AML-193 (cell line): ENCODE measurements around the gene ETFA.

Experiments used
- DNase-seq, 2 experiments: peaks; one replicate each; lab custom pipeline; 2025; lab: John Stamatoyannopoulos, UW

ETFA gene

DNA sequence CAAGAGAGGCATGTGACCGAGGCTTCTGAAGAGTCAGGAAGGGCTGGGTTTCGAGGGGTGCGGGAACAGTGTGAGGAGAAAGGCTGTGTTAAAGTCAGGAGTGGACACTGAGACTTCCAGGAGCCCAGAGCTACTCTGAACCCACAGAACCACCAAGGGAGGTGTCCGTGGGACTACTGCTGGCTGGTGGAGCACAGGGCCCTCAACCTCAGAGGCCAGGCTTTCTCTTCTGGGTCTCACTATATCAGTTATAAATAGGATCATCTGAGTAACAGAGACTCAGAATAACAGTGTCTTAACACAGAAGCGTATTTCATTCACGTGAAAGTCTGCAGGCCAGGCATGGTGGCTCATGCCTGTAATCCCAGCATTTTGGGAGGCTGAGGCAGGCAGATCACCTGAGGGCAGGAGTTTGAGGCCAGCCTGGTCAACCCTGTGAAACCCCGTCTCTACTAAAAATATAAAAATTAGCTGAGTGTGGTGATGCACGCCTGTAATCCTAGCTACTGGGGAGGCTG, 137.9 kb downstream of the ETFA start:
- DNase-seq: no peak

DNA sequence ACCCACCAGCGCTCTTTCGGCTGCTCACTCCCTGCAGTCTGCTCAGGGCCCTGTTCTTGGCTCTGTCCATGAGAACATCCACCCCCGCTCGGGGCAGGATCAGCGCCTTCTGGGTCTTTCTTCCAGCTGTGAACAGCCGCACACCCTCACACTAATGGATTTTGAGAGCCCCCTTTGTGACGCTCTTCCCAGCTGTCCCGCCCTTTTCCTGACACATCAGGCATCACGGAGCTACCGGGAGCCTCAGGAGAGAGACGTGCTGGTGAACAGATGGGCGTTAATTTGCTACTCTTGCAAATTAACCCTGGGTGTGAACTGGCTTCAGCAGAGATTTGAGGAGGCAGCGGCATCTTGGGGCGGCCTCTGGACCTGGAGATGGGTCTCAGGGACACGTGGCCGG, 138.5 kb downstream of the ETFA start:
- no peak for DNase-seq

DNA sequence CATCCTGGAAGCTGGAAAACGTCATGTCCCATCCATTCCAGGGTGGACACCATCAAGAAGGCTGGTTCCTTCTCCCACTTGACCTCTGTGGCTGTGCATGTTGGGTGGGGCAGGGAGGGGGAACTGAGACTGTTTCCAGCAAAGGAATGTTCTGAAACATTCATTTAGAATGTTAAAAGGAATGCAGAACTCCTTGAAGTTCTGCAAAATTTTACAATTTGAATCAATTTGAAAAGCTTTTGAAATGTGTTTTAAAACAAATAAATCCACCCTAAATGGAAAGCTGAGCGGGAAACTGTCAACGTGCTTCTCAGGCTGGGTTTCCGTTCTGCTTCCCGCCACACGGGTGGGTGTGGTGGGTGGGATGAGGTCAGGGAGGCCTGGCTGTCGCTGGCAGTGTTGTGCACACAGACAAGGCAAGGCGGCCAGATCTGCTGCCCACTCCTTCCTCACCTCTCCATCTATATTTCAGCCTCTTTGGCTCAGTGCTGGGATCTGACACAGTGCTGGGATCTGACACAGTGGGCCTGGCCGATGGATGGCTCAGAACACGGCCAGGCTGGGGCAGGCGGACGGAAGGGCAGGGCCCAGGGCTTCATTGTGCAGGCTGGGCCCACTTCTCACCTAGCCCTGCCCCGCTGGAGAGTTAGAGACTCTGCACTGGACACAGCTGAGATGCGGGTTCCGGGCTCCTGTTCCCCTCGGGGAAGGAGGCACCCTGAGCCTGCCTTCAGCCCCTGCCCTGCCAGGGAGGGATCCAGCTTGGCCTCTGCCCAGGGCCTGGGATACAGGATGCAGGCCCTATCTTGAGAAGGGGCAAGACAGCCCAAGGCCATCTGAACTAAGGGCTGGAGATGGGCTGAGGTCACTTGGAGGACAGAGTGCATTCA, 141.1 kb downstream of the ETFA start:
- DNase-seq: no peak

DNA sequence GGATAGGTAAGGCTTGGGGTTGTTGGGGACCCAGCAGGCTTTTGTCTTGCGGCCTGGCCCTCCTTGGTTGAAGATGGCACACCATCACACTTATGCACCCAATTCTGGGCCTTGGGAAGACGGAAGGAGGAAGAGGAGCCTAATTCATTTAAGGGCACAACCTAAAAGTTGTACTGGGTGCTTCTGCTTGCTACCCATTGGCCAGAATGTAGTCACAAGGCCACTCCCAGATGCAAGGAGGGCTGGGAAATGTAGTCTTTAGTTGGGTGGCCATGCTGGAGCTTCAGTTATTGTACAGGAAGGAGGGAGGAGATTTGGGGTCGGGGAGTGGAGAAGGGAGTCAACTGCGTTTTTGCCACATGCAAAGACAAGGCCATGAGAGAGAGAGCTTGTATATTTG, 142.3 kb downstream of the ETFA start:
- DNase-seq: peak in 1 of 2 experiments; percentile 1

DNA sequence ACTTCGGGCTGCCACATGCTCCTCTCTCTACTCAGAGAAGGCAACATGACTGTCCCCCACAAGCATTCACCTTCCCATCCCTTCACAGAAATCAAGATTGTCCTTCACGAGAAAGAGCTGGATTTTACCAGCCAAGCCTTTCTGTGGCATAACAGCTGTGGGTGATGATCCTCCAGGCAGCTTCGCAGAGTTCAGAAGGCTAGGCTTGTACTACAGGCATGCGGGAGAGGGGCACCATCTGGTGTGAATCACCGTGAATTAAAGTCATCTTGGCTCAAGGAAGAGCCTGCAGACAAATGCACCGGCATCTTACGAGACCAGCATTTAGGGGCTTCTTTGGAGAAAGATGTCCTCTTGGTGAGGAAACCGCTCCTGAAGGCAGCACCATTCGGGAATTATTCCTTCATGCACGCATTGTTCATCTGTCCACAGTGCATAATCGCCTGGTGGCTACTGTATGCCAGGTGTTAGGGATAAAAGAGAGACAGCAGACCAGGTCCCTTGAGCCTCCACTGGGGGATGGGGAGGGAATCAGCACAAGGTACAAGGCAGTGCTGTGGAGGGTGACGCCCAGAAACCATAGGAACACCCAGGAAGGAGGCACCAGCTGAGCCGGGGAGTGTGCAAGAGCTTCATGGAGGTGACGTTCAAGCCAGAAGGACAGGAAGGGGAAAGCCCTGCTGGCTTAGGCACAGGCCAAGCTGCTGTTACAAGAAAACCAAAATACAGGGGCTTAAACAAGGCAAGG, 142.9 kb downstream of the ETFA start:
- no peak for DNase-seq

DNA sequence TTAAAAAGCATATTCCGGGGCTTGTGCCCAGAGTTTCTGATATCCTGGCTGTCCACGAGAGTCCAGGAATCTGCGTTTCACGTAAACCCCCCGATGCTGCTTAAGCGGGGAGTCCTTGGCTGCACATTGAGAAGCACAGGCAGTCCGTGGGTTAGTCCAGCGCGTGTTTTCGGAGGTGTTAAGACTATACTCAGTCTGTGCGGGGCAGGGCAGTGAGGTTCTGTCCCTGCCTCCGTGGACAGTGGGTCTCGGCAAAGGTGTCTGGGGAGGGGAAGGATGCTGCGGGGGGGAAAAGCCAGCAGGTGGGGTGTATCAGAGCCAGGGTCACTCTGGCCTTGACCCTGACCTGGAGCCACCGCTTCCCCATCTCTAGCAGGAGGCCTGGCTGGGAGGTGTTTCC, 145.3 kb downstream of the ETFA start:
- DNase-seq: no peak
